ENCODE results near the gene TTI1. TPM values are rescaled to one million over a fixed set of nuclear protein-coding genes. Genes with fewer than 3 reads are reported as not detected.

TTI1 gene
- total RNA-seq, 1 experiment from 2014 or later: 26.9 TPM

DNA sequence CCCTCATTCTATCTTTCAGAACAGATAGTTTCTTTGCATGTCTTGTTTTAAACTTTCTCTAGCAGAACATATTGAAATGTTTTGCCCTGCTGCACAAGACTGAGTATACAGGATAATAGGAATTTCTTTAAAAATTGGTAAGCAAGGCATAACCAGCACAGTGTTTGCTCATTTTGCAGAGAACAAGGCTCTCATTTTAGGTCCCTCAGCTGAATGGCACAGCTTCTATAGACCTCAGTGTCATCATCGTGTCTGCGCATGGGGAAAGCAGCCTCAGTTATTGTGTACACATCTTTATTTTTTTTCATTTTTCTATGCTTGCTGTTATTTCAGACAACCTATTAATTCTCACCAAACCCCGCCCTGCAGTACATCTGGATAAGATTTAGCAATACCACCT is 35.7 kb downstream of the TTI1 start:
- intact Hi-C loops (cut with micrococcal nuclease): no loop called here
- TF ChIP-seq RAD21 (IDR thresholded peaks at IDR 0.05; ENCODE audit: low read depth) (no peak), SIN3A (IDR thresholded peaks at IDR 0.05; ENCODE audit: low read depth) (no peak), POLR2A (IDR thresholded peaks at IDR 0.05; ENCODE audit: borderline replicate concordance, extremely low read depth, insufficient read depth, insufficient read length) (no peak), ELF1 (IDR thresholded peaks at IDR 0.05; ENCODE audit: borderline replicate concordance, low read depth) (no peak), JUND (IDR thresholded peaks at IDR 0.05) (no peak), EZH2 (IDR thresholded peaks at IDR 0.05) (no peak), YY1 (IDR thresholded peaks at IDR 0.05; ENCODE audit: extremely low read depth, insufficient replicate concordance, low read depth, low read length) (no peak), TCF7L2 (IDR thresholded peaks at IDR 0.05; ENCODE audit: borderline replicate concordance, extremely low read depth, insufficient read depth, insufficient read length) (no peak), EGR1 (IDR thresholded peaks at IDR 0.05; ENCODE audit: low read depth) (no peak), POLR2AphosphoS5 (IDR thresholded peaks at IDR 0.05; ENCODE audit: low read depth, low read length) (no peak), FOSL1 (IDR thresholded peaks at IDR 0.05; ENCODE audit: low read depth) (no peak), EZH2phosphoT487 (IDR thresholded peaks at IDR 0.05; ENCODE audit: borderline replicate concordance) (no peak), CEBPB (IDR thresholded peaks at IDR 0.05; ENCODE audit: low read depth) (no peak), CBX3 (IDR thresholded peaks at IDR 0.05; ENCODE audit: low read depth) (no peak)
- TF ChIP-seq, protein P1, sequence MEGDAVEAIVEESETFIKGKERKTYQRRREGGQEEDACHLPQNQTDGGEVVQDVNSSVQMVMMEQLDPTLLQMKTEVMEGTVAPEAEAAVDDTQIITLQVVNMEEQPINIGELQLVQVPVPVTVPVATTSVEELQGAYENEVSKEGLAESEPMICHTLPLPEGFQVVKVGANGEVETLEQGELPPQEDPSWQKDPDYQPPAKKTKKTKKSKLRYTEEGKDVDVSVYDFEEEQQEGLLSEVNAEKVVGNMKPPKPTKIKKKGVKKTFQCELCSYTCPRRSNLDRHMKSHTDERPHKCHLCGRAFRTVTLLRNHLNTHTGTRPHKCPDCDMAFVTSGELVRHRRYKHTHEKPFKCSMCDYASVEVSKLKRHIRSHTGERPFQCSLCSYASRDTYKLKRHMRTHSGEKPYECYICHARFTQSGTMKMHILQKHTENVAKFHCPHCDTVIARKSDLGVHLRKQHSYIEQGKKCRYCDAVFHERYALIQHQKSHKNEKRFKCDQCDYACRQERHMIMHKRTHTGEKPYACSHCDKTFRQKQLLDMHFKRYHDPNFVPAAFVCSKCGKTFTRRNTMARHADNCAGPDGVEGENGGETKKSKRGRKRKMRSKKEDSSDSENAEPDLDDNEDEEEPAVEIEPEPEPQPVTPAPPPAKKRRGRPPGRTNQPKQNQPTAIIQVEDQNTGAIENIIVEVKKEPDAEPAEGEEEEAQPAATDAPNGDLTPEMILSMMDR (IDR thresholded peaks at IDR 0.05 in 2 of 3, conservative IDR thresholded peaks at IDR 0.05 in 1 of 3; ENCODE audit: borderline replicate concordance in 1 of 3, insufficient read depth in 1 of 3, low read depth in 2 of 3, low read length in 2 of 3): no peak
- TF ChIP-seq, protein P2, sequence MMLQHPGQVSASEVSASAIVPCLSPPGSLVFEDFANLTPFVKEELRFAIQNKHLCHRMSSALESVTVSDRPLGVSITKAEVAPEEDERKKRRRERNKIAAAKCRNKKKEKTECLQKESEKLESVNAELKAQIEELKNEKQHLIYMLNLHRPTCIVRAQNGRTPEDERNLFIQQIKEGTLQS (IDR thresholded peaks at IDR 0.05): no peak
- H3K4me2 ChIP-seq (ENCODE audit: low read length): no peak overlapping the region
- DNase-seq (ENCODE audit: low read depth, low spot score) (no peak), ATAC-seq (no peak)
- ChIA-PET CTCF (no interaction called here), RAD21 (ENCODE audit: low non-redundant PET in 1 of 2, low total read pairs in 2 of 2, uncharacterized antibody in 2 of 2, unreplicated experiment in 2 of 2) (interaction anchor here in 1 of 2 experiments (0.6 kb wide), 1 partner anchor 433 kb away, joined by 3 read pairs; no protein-coding TSS in a partner anchor), POLR2A (no interaction called here)
- H3K9me3 ChIP-seq (ENCODE audit: control insufficient read depth in 1 of 2, insufficient read depth in 1 of 2, low read depth in 1 of 2, low read length in 2 of 2): no peaks in the 10 kb centered on the region
- H4K20me1 ChIP-seq (ENCODE audit: insufficient read depth): no peaks in the 10 kb centered on the region
- no peak overlapping the region for H3K27ac ChIP-seq (ENCODE audit: low read depth, low read length)
- no peaks in the 10 kb centered on the region for H3K9me2 ChIP-seq (ENCODE audit: insufficient read depth)
- 0 out of 4 replicates have a peak, but pooled peaks cover 0 to 3% of the 10 kb centered on the region in 2 experiments for H3K4me1 ChIP-seq (ENCODE audit: control insufficient read depth in 1 of 2, insufficient read depth in 2 of 2, low read length in 2 of 2)
- no peaks in the 10 kb centered on the region for H3K27me3 ChIP-seq (ENCODE audit: insufficient read depth, low read length)
- H2AFZ ChIP-seq (ENCODE audit: low read depth, low read length, poor library complexity, severe bottlenecking): no peak overlapping the region
- peaks cover 44 to 53% of the 10 kb centered on the region in 2 experiments for H3K36me3 ChIP-seq (ENCODE audit: control insufficient read depth in 1 of 2, insufficient read depth in 2 of 2, low read length in 2 of 2)
- H3K9ac ChIP-seq (ENCODE audit: low read length): no peak overlapping the region
- no peaks in the 10 kb centered on the region for H3K79me2 ChIP-seq (ENCODE audit: insufficient read depth, low read length)
- BruUV-seq (replicated peaks): no TSS peak
- H3K4me3 ChIP-seq (replicated peaks in 1 of 2; ENCODE audit: low read depth in 1 of 2, low read length in 2 of 2): no peak overlapping the region
